Activated gamma-delta T cell (primary cell): Measurements from ENCODE around the gene OR6Y1.

ENCODE experiments used
- DNase-seq: peaks from one replicate; lab custom pipeline; 2025; lab: John Stamatoyannopoulos, UW

The OR6Y1 gene

DNA sequence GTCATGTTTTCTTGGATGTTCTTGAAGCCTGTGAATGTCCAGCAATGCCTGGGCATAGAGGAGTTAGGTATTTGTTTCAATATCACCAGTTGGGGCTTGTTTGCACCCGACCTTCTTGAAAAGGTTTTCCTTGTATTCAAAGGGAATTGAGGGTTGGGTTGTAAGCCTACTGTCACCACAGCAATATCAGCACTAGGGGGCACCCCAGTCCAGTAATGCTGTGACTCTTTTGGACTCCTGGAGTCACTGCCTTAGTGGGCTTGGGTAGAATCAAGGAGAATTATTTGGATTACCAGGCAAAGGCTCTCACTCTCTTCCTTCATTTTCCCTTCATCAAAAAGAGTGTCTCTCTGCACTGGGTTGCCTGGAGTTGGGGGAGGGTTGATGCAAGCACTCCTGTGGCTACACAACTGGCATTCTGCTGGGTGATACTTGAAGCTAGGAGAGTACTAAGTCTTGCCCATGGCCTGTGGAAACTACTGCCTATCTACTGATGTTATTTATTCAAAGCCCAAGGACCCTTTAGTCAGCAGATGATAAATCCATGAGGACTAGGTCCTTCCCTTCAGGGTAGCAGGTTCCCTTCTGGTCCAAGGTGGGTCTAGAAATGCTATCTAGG lies 47.7 kb downstream of the OR6Y1 start:
- no peak for DNase-seq

DNA sequence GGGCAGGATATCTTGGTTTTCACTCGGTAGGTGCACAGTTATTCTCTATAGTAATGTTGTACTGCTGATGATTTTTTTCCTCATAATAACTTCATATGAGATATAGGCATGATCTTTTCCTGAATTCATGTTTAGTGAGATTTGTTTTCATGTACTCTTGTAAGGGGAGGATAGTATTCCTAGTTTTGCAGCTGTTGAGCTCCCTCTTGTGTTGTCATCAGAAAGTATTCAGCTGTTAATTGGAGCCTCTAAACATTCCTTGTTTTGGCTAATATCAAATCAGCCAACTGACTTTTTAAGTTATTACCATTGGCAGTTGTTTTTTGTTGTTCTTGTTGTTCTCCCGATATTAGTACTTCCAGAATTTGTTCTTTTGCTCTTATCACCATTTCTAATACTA lies 57.8 kb downstream of the OR6Y1 start:
- no peak for DNase-seq

DNA sequence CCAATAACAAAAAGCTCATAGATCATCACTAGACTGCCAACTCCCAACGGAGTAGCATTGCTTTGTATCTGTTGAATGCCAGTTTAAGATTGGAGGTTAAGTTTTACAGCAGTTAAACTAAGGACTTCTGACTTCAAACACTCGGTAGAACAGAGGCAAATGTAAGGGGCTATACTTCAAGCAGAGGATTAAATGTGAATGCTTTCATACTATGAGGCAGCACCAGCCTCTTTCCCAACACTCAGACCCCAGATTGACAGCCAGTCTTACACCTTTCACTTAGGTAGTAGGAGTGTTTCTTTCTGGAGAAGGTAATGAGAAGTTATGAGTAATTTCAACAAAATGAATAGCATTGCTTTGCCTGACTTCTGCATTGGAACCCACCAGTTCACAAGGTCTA lies 59.4 kb downstream of the OR6Y1 start:
- no peak for DNase-seq
